CD4-positive, alpha-beta T cell treated with Interleukin-10 for 1 hour (primary cell): Measurements from ENCODE around the gene SYT15.
"Not testable (repeated sequence)": the region's sequence is repeated elsewhere in the genome, so short reads cannot be mapped to it uniquely, and the experiment has no call there.

Experiments used
- DNase-seq: peaks from one replicate; pipeline ENCODE4 v3.0.0-alpha.2; 2020

Gene SYT15

DNA sequence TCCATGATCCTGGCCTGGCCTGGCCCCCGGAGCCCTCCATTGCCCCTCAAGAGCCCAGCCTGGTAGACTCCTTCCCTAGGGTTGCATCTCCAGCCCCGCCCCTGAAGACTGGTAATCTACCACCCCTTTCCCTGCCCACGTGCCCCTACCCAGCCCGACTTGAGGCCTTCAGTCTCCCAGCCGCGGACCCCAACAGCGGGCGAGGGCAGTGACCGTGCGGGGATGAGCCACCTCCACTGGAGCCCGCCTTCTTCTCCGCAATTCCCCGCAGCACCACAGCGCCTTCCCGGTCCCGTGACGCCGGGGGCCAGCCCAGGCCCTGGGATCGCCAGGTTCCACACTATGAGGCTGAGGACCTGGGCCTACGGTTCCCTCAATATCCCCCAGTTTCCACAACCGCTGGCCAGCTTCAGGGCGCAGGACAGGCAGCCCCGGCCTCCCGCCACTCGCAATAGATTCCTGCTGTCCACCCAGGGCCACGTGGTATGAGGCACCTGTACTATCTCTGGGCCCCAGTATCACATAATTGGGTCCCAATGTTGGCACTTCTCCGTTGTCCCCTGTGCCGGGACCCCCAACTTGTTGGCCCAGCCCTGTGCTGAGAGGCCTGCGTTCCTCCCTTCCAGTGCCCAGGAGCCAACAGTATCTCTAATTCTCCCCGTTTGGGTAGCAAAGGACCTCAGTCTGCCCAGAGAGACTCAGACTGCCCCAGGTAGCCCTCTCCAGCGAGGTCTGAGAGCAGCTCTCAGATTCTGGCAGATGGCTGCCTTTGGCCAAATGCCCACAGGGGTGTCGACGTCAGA is 21.4 kb upstream of the SYT15 start:
- DNase-seq = peak; percentile 0

DNA sequence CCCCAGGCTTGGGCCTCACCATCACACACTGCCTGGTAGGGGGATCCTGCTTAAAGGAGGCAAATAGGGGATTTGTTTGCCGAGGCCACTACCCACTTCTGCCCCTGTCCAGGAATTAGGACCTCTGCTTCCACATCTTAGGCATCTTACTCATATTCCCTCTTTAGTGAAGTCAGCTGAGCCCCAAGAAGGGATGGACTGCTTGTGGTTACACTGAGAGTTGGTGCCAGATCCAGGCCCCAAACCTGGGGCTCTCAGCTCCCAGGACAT is 20.9 kb upstream of the SYT15 start:
- DNase-seq = no peak

DNA sequence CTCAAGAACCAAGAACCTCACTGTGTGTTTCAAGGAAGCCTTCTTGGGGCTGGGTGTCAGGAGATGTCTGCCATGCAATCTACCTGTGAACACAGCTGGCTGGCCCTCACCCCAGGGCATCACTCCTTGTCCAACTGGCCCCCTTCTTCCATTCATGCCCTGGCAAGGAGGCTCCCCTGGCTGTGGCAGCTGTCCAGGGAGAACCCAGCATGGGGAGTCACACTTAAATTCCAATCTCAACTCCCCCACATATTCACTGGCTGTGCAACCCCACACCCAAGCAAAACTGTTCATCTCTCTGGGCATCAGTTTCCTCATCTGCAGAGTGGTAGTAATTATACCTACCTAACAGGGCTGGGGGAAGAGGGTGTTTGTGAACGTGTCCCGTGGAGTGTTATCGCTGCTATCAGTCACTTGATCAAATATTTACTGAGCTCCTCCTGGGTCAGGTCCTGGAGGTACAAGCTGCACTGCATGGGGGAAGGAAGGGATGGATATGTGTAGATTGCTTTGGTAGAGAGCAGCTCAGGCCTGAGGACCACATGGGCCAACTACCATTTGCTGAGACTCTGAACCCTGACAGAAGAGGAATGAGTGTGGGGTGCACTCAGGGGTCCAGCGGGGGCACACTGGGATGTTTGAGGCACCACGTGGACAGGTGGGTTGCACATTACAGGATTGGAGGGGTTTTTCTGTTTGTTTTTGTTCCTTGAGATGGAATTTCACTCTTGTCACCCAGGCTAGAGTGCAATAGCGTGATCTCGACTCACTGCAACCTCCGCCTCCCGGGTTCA is 20.3 kb upstream of the SYT15 start:
- no peak for DNase-seq

- no peak for DNase-seq
Observed at GRCh38 chr10:46559231-46559671, 19.7 kb upstream of the SYT15 start.

DNA sequence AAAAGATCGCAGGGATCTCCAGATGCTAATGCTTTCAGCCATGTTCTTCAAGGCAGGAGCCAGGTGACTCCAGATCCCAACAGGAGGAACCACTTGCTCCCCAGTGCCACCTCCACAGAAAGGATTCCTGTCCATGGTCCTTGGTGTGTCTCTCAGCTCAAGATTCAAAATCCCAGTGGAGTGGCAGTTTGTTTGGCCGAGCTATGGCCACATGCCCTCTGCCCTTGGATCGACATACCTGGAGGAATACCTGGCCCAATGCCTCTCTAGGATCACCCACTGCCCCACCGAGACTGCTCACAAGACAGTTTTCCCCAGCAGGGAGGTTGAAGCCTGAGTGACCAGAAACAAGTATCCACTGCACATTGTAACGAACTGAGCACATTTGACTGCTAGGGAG is 18.5 kb upstream of the SYT15 start:
- no peak for DNase-seq

GRCh38 chr10:46560952-46561351 is 18.0 kb upstream of the SYT15 start:
- no peak for DNase-seq

DNA sequence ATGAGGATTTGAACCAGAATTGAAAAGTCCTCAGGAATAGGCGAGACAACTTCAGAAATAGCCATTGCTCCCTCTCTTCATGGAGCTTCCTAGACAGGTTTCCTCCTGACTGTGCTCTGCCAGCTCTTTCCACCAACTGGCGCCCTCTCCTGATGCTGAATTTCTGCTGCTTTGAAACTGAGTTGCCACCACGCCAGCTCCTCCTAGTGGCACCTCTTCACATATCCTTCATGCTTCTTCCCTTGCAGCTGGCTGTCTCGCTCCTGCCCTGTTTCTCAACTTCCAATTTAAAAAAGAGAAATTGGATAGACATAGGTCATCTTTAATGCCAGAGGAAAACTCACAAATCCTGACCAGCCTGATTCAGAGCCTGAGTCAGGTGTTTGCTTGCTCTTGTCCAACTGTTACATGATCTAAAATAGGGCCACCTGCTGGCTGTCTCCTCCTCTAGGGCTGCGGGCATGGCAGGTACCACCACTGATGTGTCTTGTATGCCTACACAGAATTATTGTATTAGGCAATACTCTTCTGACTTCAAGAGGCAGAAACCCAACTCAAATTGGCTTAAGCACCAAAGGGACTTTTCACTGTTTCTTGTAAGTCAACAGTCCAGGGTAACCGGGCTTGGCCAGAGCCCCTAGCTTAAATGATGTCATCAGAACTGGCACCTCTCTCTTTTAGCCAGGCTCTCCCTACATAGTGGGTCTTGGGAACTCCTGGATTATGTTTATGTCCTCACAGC is 13.2 kb upstream of the SYT15 start:
- peak; percentile 53 for DNase-seq

GRCh38 chr10:46567151-46567550 is 11.8 kb upstream of the SYT15 start:
- not testable (repeated sequence) for DNase-seq

DNA sequence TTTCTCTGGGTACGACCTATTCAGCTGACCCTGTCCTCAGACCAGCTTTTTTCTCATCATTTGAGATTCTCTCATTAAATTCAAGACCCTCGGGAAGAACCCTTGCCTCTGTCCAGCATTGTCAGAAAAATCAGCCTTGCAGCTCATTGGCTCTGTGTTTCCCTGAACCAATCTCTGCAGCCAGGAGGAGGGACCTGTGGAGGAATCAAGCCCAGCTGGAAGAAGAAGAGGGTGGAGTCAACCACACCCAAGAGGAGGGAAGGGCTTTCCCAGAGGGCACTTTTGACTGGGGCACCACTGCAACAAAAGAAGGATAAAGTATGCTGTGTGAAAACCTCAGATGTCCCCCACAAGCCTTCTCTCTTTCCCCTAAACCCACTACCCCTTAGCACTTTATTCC is 8.3 kb upstream of the SYT15 start:
- not testable (repeated sequence) for DNase-seq

- not testable (repeated sequence) for DNase-seq
Observed at GRCh38 chr10:46572765-46573164, 6.2 kb upstream of the SYT15 start.

DNA sequence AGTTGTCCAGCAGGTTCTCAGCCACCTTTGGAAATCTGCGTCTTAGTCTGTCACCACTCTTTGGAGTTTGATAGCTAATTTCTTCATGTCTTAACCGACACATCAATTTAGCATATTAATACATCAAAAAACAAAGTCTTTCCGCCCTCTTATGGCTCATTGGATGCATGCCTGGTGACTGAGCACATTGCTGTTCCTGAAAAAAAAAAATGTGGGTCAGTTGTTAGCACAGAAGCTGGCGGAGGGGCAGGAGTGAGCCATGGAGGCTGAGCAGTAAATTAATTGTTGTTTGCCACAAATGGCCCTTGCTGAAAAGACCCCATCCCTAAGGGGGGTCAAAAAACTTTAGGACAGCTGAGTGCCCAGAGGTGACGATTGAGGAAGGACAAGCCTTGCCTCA is 5.6 kb upstream of the SYT15 start:
- not testable (repeated sequence) for DNase-seq

DNA sequence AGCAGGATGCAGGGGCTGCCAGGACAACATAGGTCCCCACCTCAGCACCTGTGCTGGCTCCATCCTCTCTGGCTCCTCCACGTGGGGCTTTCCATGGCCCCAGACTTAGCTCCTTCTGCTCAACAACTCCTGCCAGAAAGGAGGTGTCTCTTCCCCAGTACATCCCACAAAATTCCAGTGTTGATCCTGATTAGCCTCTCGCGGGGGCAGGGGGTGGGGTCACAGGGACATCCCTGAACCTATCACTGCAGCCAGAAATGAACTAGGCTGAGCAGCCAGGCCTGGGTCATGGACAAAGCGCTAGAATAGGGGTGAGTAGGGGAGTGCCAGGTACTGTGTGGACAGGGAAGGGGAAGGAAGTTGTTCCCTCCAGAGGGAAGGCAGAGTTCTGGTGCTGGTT is 5.0 kb upstream of the SYT15 start:
- not testable (repeated sequence) for DNase-seq

DNA sequence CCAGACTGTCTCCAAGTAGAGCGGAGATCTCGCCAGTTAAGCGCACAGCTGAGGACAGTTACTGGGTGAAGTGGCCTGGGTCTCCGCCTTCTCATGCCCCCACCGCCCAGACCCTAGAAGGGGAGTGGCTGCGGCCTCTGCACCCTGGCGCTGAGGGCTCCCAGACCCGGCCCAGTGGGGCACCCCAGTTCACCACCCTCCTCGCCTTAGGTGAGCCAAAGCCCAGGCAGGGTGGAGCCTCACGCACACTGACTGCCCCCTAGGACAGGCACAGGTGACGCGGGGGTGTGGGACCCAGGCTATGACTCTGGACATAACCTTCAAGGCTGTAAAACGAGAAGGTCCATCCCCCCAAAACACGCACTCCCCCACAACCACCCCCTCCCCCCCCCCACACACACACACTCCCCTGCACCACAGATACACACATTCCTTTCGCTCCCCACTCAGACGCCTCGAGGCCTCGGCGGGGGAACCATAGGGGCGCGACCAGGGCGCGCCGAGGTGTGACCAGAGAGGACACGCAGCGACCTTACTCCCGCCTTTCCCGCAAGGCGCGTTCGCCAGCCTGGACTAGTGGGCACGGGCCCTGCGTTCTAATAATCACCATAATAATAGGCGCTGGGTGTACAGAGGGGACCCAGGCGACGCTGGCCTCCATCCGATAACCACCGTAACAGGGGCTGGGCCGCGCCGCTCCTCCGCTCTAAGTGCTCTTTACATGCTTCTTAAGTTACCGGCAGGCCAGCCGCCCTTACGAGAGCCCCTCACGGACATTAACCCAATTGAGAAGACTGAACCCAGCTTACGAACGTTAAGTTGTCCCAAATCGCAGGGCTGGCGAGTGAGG is 1.1 kb upstream of the SYT15 start:
- DNase-seq = not testable (repeated sequence)

GRCh38 chr10:46579378-46579777 is 450 bp downstream of the SYT15 start:
- not testable (repeated sequence) for DNase-seq

- not testable (repeated sequence) for DNase-seq
Observed at GRCh38 chr10:46581997-46582396, 3.1 kb downstream of the SYT15 start.

DNA sequence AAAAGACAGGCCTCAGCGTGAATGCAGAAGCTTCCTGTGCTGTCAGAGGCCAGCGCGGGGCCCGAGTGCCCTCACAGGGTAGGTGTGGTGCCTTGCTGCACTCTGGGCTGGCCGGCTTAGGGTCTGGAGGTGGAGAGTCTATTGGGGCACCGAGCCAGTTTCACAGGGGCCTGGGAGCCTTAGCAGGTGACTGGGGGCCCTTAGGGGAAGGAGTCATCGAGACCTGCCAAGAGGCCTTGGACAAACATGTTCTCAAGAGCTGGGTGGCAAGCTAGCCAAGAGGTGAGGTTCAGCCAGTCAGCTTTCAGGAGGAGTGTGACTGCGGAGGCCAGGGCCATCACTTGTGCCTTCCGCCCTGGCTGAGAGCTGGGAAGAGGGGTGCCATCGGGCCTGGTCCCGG is 3.6 kb downstream of the SYT15 start:
- not testable (repeated sequence) for DNase-seq

- not testable (repeated sequence) for DNase-seq
Observed at GRCh38 chr10:46584196-46584595, 5.3 kb downstream of the SYT15 start.

DNA sequence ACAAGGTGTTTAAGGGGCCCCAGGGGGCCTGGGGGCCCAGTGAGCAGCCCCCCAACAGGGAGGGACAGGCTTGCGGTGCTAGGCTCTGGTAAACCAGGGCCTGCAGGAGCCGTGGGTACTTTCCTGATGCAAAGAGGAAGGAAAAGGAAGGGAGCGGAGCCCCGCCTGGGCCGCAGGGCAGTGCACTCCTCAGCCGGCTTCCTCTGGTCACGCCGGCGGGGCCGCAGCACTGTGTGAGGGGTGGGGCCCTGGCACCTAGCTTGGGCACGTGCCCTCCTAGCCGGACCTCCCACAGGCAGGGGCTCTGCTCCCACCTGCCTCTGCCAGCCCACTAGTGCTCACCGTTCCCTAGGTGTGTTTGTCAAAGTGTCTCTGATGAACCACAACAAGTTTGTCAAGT is 6.3 kb downstream of the SYT15 start:
- not testable (repeated sequence) for DNase-seq

DNA sequence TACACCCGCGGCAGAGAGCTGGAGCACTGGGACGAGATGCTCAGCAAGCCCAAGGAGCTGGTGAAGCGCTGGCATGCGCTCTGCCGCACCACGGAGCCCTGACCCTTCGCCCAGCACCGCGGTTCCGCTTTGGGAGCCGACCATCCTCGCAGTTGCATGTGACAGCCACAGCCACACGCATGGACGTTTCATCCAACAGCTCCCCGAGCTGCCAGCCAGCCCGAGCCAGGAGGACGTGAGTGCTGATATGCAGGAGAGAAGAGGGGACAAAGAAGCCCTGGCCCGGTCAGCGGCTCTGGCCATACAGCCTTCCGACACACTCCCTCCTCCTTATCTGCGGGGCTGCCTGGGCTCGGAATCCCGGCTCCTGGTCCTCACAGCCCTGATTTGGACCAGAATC is 8.6 kb downstream of the SYT15 start:
- not testable (repeated sequence) for DNase-seq

GRCh38 chr10:46588221-46588620 is 9.3 kb downstream of the SYT15 start:
- DNase-seq = not testable (repeated sequence)

GRCh38 chr10:46589589-46589988 is 10.7 kb downstream of the SYT15 start:
- DNase-seq = not testable (repeated sequence)

GRCh38 chr10:46591053-46591452 is 12.1 kb downstream of the SYT15 start:
- DNase-seq = not testable (repeated sequence)

DNA sequence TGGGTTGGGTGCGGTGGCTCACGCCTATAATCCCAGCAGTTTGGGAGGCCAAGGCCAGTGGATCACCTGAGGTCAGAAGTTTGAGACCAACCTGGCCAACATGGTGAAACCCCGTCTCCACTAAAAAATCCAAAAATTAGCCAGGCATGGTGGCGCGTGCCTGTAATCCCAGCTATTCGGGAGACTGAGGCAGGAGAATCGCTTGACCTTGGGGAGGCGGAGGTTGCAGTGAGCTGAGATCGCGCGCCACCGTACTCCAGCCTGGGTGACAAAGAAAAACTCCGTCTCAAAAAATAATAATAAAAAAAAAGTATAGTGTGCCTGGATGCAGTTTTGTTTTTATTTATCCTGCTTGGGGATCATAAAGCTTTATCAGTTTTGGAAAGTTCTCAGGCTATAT is 14.4 kb downstream of the SYT15 start:
- DNase-seq = not testable (repeated sequence)
